ENCODE measurements around the gene SLC27A2.

SLC27A2 gene

GRCh38 chr15:50281427-50281826 is 99.4 kb downstream of the SLC27A2 start:
- no peak for DNase-seq (ENCODE audit: extremely low read depth, low read depth)
- TF ChIP-seq CTCF (IDR thresholded peaks at IDR 0.05; ENCODE audit: low read depth, low read length), result no peak
